ENCODE data around the gene MCUB.

DNA sequence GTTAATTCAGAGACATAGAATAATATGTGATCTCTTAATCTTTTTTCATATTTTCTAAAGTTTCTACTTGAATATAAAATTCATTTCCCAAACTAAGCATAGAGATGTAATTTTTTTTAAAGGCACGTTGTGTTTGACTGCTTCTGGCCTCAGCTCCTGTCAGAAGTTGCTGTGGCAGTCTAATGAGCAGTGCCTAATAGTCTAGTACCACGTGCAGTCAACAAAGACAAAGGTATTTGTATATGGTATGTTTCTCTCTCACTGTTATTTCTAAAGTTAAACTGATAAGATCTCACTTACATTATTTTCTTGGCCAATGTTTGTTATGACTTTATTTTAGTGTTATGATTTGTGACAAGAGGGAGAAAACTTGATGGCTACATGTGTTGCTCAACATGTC lies 48.6 kb upstream of the MCUB start:
- TF ChIP-seq GATA2 (IDR thresholded peaks at IDR 0.05; ENCODE audit: low read depth, low read length), result no peak
- TF ChIP-seq GATA3 (IDR thresholded peaks at IDR 0.05; ENCODE audit: low read depth, low read length), result no peak
